NT2/D1 (cell line): Measurements from ENCODE around the gene SDHA.
"Not testable (repeated sequence)": the region's sequence is repeated elsewhere in the genome, so short reads cannot be mapped to it uniquely, and the experiment has no call there.

Experiments
- DNase-seq: peaks from one replicate; pipeline ENCODE4 v3.0.0-alpha.2; 2011; ENCODE audit warnings: low read depth, low spot score
- H3K27me3 ChIP-seq: 2 replicates; pipeline ENCODE4 v1.6.0; 2011; ENCODE audit warnings: mild to moderate bottlenecking; ENCODE audit not compliant: insufficient read length, insufficient read depth
- H3K36me3 ChIP-seq: 2 replicates; pipeline ENCODE4 v1.6.1; 2011; ENCODE audit warnings: mild to moderate bottlenecking, low read length, mixed read lengths; ENCODE audit not compliant: insufficient read depth, insufficient read length
- H3K4me1 ChIP-seq: 2 replicates; pipeline ENCODE4 v1.5.1; 2011; ENCODE audit not compliant: insufficient read depth, insufficient read length
- H3K4me3 ChIP-seq: 2 replicates; pipeline ENCODE4 v1.5.1; 2011; ENCODE audit warnings: low read depth; ENCODE audit not compliant: insufficient read length
- H3K9ac ChIP-seq: 2 replicates; pipeline ENCODE4 v1.6.0; 2011; ENCODE audit warnings: low read depth; ENCODE audit not compliant: insufficient read length
- H3K9me3 ChIP-seq: 2 replicates; pipeline ENCODE4 v1.5.1; 2011; ENCODE audit warnings: mild to moderate bottlenecking, low read length; ENCODE audit not compliant: insufficient read depth
- SUZ12 ChIP-seq: IDR thresholded peaks from 2 replicates; pipeline ENCODE4 v1.6.1; 2011; ENCODE audit not compliant: insufficient read length, insufficient read depth; ENCODE audit errors: extremely low read depth
- YY1 ChIP-seq: IDR thresholded peaks from 2 replicates; pipeline ENCODE4 v1.6.1; 2011; ENCODE audit not compliant: insufficient read length, insufficient read depth
- ZNF274 ChIP-seq: IDR thresholded peaks from 2 replicates; pipeline ENCODE4 v1.6.1; 2011; ENCODE audit warnings: mild to moderate bottlenecking, low read depth, low read length

Gene SDHA

GRCh38 chr5:278646-279045 is 60.5 kb downstream of the SDHA start:
- TF ChIP-seq YY1 (no peak), SUZ12 (no peak), ZNF274 (no peak)
- H3K27me3 ChIP-seq, result no peaks in the 10 kb centered on the region
- H3K4me3 ChIP-seq, result no peak overlapping the region
- H3K4me1 ChIP-seq, result no peaks in the 10 kb centered on the region
- peaks cover 47% of the 10 kb centered on the region for H3K36me3 ChIP-seq
- no peaks in the 10 kb centered on the region for H3K9me3 ChIP-seq
- no peak overlapping the region for H3K9ac ChIP-seq
- no peak for DNase-seq

GRCh38 chr5:279051-279665 is 61.0 kb downstream of the SDHA start:
- not testable (repeated sequence) for H3K9ac ChIP-seq, H3K4me3 ChIP-seq, H3K27me3 ChIP-seq, DNase-seq, H3K4me1 ChIP-seq, H3K9me3 ChIP-seq
- peaks cover 48% of the 10 kb centered on the region for H3K36me3 ChIP-seq

GRCh38 chr5:285991-286557 is 68.0 kb downstream of the SDHA start:
- TF ChIP-seq YY1 (no peak), SUZ12 (no peak), ZNF274 (no peak)
- no peak overlapping the region for H3K9ac ChIP-seq

GRCh38 chr5:290200-290599 is 72.1 kb downstream of the SDHA start:
- not testable (repeated sequence) for H3K4me3 ChIP-seq, H3K4me1 ChIP-seq, H3K27me3 ChIP-seq, H3K9ac ChIP-seq, DNase-seq, H3K9me3 ChIP-seq
- H3K36me3 ChIP-seq, result peaks cover 26% of the 10 kb centered on the region

More at GRCh38 chr5:285991-286557, 68.0 kb downstream of the SDHA start:
- H3K36me3 ChIP-seq, result peaks cover 49% of the 10 kb centered on the region
- no peaks in the 10 kb centered on the region for H3K4me1 ChIP-seq
- no peak overlapping the region for H3K4me3 ChIP-seq
- DNase-seq, result no peak
- H3K9me3 ChIP-seq, result no peaks in the 10 kb centered on the region
- H3K27me3 ChIP-seq, result no peaks in the 10 kb centered on the region

- H3K4me1 ChIP-seq, H3K9ac ChIP-seq, H3K9me3 ChIP-seq, DNase-seq, H3K4me3 ChIP-seq, H3K27me3 ChIP-seq: not testable (repeated sequence)
- peaks cover 15% of the 10 kb centered on the region for H3K36me3 ChIP-seq
Observed at GRCh38 chr5:291345-291744, 73.2 kb downstream of the SDHA start.

- not testable (repeated sequence) for H3K9me3 ChIP-seq, H3K27me3 ChIP-seq, H3K4me1 ChIP-seq, H3K36me3 ChIP-seq, DNase-seq, H3K4me3 ChIP-seq, H3K9ac ChIP-seq
Observed at GRCh38 chr5:294788-295187, 76.7 kb downstream of the SDHA start.

- not testable (repeated sequence) for H3K4me1 ChIP-seq, H3K27me3 ChIP-seq, H3K9me3 ChIP-seq, DNase-seq, H3K4me3 ChIP-seq, H3K9ac ChIP-seq
- peaks cover 10% of the 10 kb centered on the region for H3K36me3 ChIP-seq
Observed at GRCh38 chr5:296207-296606, 78.1 kb downstream of the SDHA start.

- not testable (repeated sequence) for DNase-seq, H3K9ac ChIP-seq, H3K4me1 ChIP-seq, H3K27me3 ChIP-seq, H3K4me3 ChIP-seq, H3K9me3 ChIP-seq
- peaks cover 10% of the 10 kb centered on the region for H3K36me3 ChIP-seq
Observed at GRCh38 chr5:296954-297353, 78.8 kb downstream of the SDHA start.

GRCh38 chr5:297448-297847 is 79.3 kb downstream of the SDHA start:
- not testable (repeated sequence) for DNase-seq, H3K9ac ChIP-seq, H3K9me3 ChIP-seq

GRCh38 chr5:297991-298736 is 80.0 kb downstream of the SDHA start:
- not testable (repeated sequence) for H3K4me1 ChIP-seq, DNase-seq, H3K9me3 ChIP-seq, H3K4me3 ChIP-seq, H3K9ac ChIP-seq, H3K36me3 ChIP-seq, H3K27me3 ChIP-seq

More at GRCh38 chr5:297448-297847, 79.3 kb downstream of the SDHA start:
- H3K36me3 ChIP-seq, H3K27me3 ChIP-seq, H3K4me1 ChIP-seq, H3K4me3 ChIP-seq: not testable (repeated sequence)
